GM18517 (cell line): ENCODE results near the gene P2RX7.

ENCODE experiments used
- ATAC-seq: cut with Tn5 transposase; IDR thresholded peaks from one replicate; pipeline ENCODE4 v1.9.1; 2021; ENCODE audit warnings: mild to moderate bottlenecking, moderate library complexity; ENCODE audit not compliant: unreplicated experiment

The P2RX7 gene

GRCh38 chr12:121132601-121133481, at the start of gene P2RX7:
TSS of gene P2RX7 (plus strand) at chr12:121132876. CDS start at chr12:121132971, 95 bp downstream.
- peak; percentile 37 for ATAC-seq

- no peak for ATAC-seq
Measured at GRCh38 chr12:121084229-121084628, 48.4 kb upstream of the P2RX7 start.

GRCh38 chr12:121085069-121085468, 47.6 kb upstream of the P2RX7 start:
- no peak for ATAC-seq

GRCh38 chr12:121085506-121086353, 46.9 kb upstream of the P2RX7 start:
- no peak for ATAC-seq

GRCh38 chr12:121086781-121087295, 45.8 kb upstream of the P2RX7 start:
- ATAC-seq: no peak

DNA sequence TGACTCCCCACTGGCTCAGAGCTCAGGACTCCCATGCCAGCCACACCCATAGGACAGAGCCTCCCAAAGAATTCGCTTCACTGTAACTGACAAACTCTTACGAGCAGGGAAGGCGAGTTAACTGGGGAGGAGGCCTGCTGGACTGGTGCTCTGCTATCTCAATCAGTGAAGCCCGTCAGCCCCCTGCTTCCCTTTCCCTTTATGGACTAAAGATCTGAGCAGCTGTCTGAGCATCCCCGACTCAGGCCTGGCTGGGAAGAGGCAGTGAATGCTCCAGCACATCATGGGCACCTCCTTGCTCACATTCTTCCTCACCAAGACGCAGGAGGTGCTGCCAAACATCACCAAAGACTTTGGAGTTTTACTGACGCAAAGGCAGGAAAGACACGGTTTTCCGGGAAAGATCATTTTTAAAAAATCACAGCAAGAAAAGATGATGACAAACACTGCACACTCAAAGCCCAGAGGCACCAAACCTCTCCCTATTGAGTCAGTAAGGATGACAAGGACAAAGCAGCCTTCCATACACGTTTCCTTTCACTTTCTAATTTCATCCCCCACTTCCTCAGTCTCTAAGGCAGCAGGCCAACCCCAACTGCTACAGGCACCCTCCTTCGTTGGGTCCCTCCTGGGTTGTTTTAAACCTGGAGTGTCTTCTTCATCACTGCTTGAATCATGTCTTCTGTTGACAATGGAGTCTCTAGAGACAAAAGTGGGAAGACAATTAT, 45.0 kb upstream of the P2RX7 start:
- ATAC-seq: no peak

DNA sequence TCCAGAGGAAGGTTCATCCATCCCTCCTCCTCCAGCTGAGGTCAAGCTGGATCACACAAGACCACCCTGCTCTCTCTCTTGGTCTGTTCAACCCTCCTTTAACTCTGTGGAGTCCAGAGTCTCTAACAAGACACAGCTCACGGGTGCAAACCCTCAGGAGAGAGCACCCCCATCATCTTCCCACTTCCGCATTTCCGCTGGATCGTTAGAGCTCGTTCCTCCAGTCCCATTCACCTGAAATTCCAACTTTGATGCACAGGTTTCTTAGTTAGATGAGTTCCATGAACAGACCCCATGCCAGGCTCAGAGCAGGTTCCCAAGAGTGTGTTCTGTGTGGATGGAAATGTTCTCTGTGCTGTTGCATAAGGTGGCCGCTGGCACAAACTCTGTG, 44.5 kb upstream of the P2RX7 start:
- no peak for ATAC-seq

DNA sequence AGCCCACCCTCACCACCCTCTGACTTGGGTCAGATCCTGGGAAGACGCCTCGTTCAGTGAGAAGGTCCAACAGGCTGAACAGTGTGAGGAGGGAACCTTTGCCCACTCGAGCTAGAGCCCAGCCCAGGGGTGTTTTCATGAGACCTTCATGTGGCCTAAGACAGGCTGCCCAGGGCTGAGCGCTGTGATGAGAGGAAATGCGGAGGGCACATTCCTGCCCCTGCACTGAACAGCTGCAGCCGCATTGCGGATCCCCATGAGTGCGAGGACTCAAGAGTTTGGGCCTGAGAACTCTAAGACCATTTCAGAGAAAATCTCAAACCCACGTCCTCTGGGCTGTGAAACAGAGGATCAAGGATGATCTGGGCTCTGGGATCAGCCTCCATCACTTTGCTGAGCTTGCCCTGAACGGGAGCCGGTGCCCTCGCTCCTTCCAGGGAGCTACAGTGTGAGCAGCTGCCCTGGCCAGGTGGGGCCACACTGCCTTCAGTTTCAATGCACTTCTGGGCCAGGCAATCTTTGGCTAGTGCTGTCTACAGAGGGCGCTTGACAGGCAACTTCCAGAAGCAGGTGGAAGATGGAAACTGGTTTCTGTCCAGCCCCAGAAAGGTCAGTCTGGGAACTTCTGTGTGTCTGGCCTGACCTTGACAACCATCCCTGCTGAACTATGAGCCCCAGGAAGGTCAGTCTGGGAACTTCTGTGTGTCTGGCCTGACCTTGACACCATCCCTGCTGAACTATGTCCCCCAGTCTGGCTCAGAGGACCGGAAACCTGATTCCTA, 43.5 kb upstream of the P2RX7 start:
- ATAC-seq: no peak

DNA sequence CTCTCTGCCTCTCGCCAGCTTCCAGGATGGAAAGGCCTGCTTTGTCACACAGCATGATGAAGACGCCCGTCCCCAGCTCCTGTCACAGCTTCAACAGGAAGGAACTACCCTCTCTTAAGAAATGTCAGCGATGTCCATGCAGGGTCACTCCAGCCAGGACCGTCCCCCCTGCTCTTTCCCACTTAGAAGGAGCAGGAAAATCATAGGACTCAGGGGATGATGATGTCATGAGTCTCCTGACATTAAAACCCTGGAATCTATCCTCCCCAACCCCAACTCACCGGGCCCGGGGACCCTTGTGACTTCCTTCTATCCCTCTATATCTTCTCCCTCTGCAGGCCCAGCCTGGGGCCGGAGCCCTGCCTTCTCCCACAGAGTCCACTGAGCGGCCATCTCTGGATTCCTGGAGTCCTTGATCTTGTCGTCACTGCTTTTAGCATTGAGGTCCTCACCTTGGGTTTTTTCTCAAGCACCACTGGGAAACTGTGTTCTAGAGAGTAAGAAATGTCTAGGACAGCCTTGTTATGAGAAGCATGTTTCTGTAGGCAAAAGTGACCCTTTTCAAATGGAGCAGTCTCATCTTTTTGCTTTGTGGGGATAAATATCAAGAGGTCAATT, 42.8 kb upstream of the P2RX7 start:
- ATAC-seq: no peak

DNA sequence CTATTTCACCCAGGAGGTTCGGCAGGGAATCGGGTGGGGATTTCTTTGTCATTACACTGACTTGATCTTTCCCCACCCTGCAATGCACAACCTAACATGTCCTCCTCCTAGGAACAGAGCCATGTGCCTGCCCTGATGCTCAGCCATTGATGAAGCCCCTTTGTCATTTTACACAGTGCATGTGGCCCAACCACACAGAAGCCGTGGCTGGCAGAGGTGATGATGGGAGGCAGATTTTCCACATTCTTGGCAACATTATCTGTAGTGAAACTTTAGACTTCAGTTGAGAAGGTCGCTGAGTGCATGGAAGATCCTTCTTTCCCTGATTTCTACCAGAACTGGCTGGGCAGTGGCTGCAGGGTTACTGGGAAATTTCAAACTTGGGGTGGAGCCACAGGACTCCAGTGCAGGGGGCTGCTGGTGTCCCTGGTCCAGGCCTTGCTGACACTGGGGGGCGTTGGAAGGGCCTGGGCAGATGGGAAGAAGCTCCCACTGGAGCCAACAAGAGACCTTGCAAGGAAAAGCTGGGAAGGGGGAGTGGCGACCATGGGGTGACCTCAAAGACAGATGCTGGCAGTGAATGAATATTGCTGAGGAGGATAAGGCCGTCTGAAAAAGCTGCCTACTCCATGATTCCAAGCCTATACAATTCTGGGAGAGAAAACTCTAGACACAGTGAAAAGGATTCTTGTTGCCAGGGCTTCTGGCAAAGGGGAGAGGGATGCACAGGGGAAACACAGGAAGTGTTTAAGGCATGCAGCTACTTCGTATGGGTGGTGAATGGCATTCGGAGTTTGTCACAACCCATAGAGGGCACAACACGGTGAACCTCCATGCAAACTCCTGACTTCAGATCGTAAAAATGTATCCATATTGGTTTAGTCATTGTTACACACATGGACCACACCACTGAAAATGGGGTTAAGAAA, 41.8 kb upstream of the P2RX7 start:
- ATAC-seq: no peak

GRCh38 chr12:121092034-121092433, 40.6 kb upstream of the P2RX7 start:
- ATAC-seq: no peak

GRCh38 chr12:121093487-121093891, 39.2 kb upstream of the P2RX7 start:
- no peak for ATAC-seq

DNA sequence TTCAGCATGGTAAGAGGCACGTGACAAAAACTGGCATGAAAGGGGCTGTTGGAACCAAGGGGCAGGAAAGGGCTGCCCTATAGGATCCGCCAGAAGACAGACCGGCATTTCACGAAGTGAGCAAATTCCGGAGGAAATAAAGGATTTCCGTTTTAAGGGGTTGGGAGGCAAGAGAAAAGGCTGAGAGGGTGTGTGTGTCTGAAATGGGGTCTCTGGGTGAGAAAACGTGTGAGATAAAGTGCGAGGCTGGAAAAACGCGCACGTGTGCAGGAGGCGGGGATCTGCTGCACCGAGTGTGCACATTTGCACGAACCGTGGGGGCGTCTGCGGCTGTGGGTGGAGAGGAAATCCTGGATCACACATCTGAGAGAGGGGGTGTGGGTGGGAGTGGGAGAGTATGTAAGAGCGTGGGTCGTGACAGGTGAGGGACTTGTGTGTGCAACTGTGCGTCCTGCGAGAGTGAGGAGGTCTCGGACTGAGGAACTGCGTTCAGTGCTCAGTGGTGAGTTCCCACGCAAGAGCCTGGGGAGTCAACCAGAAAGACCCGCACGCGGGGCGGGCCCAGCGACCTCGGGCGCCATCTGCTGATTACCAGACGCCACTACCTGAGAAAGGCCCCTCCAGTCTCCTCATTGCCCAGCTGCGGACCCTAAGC, 37.0 kb upstream of the P2RX7 start:
- ATAC-seq: no peak

DNA sequence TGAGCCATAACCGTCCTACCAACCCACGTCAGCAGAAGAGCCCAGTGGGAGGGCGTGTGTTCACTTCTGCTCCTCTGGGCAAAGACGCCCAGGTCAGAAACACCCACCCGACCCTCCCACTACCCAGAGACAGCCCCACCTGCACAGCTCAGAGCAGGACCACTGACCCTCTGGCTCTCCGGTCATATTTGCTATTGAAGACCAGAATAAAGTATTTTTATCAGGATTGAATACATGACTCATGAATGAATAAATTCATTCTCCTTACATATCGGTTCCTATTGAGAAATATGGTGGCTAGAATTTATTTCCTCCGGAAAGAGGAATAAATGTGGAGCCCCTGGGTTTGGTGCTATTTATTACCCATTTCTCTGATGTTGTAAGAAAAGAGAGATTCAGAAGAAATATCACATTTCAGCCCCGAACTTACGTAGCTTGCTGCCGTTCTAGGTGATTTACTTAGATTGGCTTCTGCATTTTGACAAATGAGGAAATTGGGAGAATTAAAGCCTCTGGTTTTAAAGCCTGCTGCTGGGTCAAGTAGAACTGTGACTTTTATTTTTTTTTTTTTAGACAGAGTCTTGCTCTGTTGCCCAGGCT, 36.4 kb upstream of the P2RX7 start:
- no peak for ATAC-seq

DNA sequence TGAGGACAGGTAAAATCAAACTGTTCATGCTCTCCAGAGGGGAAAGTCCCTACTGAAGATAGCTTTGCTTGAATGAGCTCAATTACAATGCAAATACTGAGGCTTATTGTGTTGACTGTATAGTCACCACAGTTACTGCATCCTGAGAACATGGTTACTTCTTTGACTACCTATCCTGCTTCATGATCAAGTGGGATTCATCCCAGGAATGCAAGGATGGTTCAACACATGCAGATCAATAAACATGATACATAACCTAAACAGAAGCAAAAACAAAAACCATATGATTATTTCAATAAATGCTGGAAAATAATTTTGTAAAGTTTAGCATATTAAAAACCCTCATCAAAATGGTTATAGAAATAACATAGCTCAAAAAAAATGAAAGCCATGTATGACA, 32.9 kb upstream of the P2RX7 start:
- ATAC-seq: no peak

DNA sequence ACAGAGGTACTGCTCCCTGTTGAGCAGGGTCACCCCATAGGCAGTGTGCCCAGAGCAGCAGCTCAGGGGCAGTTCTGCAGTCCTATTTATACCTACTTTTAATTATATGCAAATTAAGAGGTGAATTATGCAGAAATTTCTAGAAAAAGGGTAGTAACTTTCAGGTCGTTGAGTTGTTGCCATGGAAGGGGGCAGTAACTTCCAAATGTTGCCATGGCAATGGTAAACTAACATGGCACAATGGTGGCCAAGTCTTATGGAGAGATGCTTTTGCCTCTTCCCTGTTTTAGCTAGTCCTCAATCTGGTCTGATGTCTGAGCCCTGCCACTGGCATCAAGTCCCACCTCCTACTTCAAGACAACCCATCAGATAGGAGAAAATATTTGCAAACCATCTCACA, 30.4 kb upstream of the P2RX7 start:
- no peak for ATAC-seq

- ATAC-seq: no peak
Measured at GRCh38 chr12:121107681-121108080, 25.0 kb upstream of the P2RX7 start.

DNA sequence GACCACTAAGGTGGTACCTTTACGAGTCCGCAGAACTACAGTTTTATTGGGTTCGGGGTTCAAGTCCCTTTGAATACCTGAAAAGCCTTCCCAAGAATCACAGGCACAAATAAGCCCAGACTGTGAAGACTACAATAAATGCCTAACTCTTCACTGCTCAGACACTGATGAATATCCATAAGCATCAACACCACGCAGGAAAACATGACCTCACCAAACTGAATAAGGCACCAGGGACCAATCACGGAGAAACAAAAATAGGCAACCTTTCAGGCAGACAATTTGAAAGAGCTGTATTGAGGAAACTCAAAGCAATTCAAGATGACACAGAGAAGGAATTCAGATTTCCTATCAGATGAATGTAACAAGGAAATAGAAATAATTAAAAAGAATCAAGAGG, 24.2 kb upstream of the P2RX7 start:
- ATAC-seq: no peak
